Sigmoid colon (tissue), 4 donors: ENCODE measurements around the gene INO80E.

Experiments
- EP300 ChIP-seq, 4 donors: sonication (generic); formaldehyde crosslinking; IDR thresholded peaks; one replicate each; pipeline ENCODE4 v1.6.1; 2017; ENCODE audit warnings: antibody characterized with exemption in 4 of 4
- POLR2A ChIP-seq, 2 donors: fragments of 450-650 bp; IDR thresholded peaks; one replicate each; pipeline ENCODE4 v1.6.1; 2016; ENCODE audit warnings: antibody characterized with exemption in 2 of 2, mild to moderate bottlenecking in 2 of 2, moderate library complexity in 2 of 2
- POLR2AphosphoS5 ChIP-seq, 4 donors: sonication (generic); formaldehyde crosslinking; IDR thresholded peaks; one replicate each; pipeline ENCODE4 v1.6.1; 2017; ENCODE audit warnings: antibody characterized with exemption in 4 of 4
- TF ChIP-seq, protein P1 (sequence below), 4 experiments: fragments of 450-650 bp in 3 of 4; fragments of 200-600 bp in 1 of 4; IDR thresholded peaks; one replicate each; pipeline ENCODE4 v1.5.1; 2016 to 2019; ENCODE audit warnings: antibody characterized with exemption in 4 of 4, mild to moderate bottlenecking in 3 of 4, moderate library complexity in 2 of 4

DNA sequence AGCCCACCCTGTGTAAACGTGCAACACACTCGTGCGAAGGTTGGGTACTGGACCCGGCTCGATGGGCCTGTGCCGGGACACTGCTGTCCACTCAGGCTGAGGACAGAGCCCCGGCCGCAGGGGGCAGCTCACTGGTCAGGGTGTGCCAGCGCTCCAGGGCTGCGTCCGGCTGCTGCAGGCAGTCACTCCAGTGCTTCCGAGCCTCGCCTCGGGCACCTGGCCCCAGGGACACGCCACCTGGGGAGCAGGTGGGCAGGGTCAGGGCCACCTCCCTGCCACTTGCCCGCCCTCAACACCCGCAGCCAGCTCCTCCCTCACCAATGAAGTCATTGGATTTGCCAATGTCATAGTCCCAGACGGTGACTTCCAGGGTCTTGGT lies 10.0 kb downstream of the INO80E start:
- TF ChIP-seq, protein P1, sequence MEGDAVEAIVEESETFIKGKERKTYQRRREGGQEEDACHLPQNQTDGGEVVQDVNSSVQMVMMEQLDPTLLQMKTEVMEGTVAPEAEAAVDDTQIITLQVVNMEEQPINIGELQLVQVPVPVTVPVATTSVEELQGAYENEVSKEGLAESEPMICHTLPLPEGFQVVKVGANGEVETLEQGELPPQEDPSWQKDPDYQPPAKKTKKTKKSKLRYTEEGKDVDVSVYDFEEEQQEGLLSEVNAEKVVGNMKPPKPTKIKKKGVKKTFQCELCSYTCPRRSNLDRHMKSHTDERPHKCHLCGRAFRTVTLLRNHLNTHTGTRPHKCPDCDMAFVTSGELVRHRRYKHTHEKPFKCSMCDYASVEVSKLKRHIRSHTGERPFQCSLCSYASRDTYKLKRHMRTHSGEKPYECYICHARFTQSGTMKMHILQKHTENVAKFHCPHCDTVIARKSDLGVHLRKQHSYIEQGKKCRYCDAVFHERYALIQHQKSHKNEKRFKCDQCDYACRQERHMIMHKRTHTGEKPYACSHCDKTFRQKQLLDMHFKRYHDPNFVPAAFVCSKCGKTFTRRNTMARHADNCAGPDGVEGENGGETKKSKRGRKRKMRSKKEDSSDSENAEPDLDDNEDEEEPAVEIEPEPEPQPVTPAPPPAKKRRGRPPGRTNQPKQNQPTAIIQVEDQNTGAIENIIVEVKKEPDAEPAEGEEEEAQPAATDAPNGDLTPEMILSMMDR (IDR thresholded peaks at IDR 0.05): no peak
- TF ChIP-seq EP300 (IDR thresholded peaks at IDR 0.05) (no peak), POLR2AphosphoS5 (IDR thresholded peaks at IDR 0.05) (no peak), POLR2A (IDR thresholded peaks at IDR 0.05) (no peak)
